Measurements from ENCODE around the gene CCDC78. TPM values are rescaled to one million over a fixed set of nuclear protein-coding genes. Genes with fewer than 3 reads are reported as not detected.
A peak's percentile ranks its signal among the peaks of the same experiment; 100 is the strongest.

CCDC78 gene
- total RNA-seq, 1 experiment from 2014 or later: 20.2 TPM

- ATAC-seq: no peak
- DNase-seq (ENCODE audit: low spot score): no peak
- POLR2A ChIA-PET: interaction anchor here (0.6 kb wide), 1 partner anchor 39 kb away, joined by 3 read pairs; no protein-coding TSS in a partner anchor
Measured at GRCh38 chr16:747978-748746, 21.9 kb upstream of the CCDC78 start.

GRCh38 chr16:746637-747036 is 20.4 kb upstream of the CCDC78 start:
- Mint-ChIP-seq H3K9me3 (no peaks in the 10 kb centered on the region), H3K27ac (no peak overlapping the region), H3K4me1 (peaks cover 16% of the 10 kb centered on the region), H3K27me3 (ENCODE audit: low read depth) (no peaks in the 10 kb centered on the region), H3K4me3 (no peak overlapping the region), H3K36me3 (no peaks in the 10 kb centered on the region)
- CTCF ChIA-PET: no interaction called here
- ATAC-seq (no peak), DNase-seq (ENCODE audit: low spot score) (no peak)
- no peak for TF ChIP-seq ZNF671 (CRISPR knock-in tag; IDR thresholded peaks at IDR 0.05)
- no peak for TF ChIP-seq ELF4 (CRISPR knock-in tag; IDR thresholded peaks at IDR 0.05; ENCODE audit: low read depth)
- TF ChIP-seq USF2 (CRISPR knock-in tag; IDR thresholded peaks at IDR 0.05): no peak
- no peak for TF ChIP-seq NFE2L1 (CRISPR knock-in tag; IDR thresholded peaks at IDR 0.05)
- TF ChIP-seq, protein P1, sequence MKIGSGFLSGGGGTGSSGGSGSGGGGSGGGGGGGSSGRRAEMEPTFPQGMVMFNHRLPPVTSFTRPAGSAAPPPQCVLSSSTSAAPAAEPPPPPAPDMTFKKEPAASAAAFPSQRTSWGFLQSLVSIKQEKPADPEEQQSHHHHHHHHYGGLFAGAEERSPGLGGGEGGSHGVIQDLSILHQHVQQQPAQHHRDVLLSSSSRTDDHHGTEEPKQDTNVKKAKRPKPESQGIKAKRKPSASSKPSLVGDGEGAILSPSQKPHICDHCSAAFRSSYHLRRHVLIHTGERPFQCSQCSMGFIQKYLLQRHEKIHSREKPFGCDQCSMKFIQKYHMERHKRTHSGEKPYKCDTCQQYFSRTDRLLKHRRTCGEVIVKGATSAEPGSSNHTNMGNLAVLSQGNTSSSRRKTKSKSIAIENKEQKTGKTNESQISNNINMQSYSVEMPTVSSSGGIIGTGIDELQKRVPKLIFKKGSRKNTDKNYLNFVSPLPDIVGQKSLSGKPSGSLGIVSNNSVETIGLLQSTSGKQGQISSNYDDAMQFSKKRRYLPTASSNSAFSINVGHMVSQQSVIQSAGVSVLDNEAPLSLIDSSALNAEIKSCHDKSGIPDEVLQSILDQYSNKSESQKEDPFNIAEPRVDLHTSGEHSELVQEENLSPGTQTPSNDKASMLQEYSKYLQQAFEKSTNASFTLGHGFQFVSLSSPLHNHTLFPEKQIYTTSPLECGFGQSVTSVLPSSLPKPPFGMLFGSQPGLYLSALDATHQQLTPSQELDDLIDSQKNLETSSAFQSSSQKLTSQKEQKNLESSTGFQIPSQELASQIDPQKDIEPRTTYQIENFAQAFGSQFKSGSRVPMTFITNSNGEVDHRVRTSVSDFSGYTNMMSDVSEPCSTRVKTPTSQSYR (CRISPR knock-in tag; IDR thresholded peaks at IDR 0.05): no peak
- TF ChIP-seq, protein P2, sequence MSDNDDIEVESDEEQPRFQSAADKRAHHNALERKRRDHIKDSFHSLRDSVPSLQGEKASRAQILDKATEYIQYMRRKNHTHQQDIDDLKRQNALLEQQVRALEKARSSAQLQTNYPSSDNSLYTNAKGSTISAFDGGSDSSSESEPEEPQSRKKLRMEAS (CRISPR knock-in tag; IDR thresholded peaks at IDR 0.05): no peak
- TF ChIP-seq SMAD4 (CRISPR knock-in tag; IDR thresholded peaks at IDR 0.05): no peak
- no peak for TF ChIP-seq ESRRA (CRISPR knock-in tag; IDR thresholded peaks at IDR 0.05; ENCODE audit: borderline replicate concordance)
- no peak for TF ChIP-seq RORB (CRISPR knock-in tag; IDR thresholded peaks at IDR 0.05)
- no peak for TF ChIP-seq ZNF219 (CRISPR knock-in tag; IDR thresholded peaks at IDR 0.05; ENCODE audit: borderline replicate concordance)
- TF ChIP-seq, protein P3, sequence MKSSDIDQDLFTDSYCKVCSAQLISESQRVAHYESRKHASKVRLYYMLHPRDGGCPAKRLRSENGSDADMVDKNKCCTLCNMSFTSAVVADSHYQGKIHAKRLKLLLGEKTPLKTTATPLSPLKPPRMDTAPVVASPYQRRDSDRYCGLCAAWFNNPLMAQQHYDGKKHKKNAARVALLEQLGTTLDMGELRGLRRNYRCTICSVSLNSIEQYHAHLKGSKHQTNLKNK (CRISPR knock-in tag; IDR thresholded peaks at IDR 0.05): no peak
- TF ChIP-seq TEAD1 (CRISPR knock-in tag; IDR thresholded peaks at IDR 0.05): no peak
- no peak for TF ChIP-seq MXD4 (CRISPR knock-in tag; IDR thresholded peaks at IDR 0.05; ENCODE audit: borderline replicate concordance)
- POLR2A ChIA-PET: no interaction called here

More at GRCh38 chr16:747978-748746, 21.9 kb upstream of the CCDC78 start:
- Mint-ChIP-seq H3K9me3 (no peaks in the 10 kb centered on the region), H3K36me3 (no peaks in the 10 kb centered on the region), H3K4me3 (no peak overlapping the region), H3K4me1 (peaks cover 29% of the 10 kb centered on the region), H3K27ac (no peak overlapping the region; the same call in 1 of the 2 replicates), H3K27me3 (ENCODE audit: low read depth) (no peaks in the 10 kb centered on the region)
- TF ChIP-seq ZNF121 (CRISPR knock-in tag; IDR thresholded peaks at IDR 0.05): peak; percentile 44; the same call in 1 of the 2 replicates
- TF ChIP-seq NFATC4 (CRISPR knock-in tag; IDR thresholded peaks at IDR 0.05): no peak
- TF ChIP-seq, protein P4, sequence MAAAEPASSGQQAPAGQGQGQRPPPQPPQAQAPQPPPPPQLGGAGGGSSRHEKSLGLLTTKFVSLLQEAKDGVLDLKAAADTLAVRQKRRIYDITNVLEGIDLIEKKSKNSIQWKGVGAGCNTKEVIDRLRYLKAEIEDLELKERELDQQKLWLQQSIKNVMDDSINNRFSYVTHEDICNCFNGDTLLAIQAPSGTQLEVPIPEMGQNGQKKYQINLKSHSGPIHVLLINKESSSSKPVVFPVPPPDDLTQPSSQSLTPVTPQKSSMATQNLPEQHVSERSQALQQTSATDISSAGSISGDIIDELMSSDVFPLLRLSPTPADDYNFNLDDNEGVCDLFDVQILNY (CRISPR knock-in tag; IDR thresholded peaks at IDR 0.05): no peak
- TF ChIP-seq FOXK1 (CRISPR knock-in tag; IDR thresholded peaks at IDR 0.05): no peak
- CTCF ChIA-PET: no interaction called here

DNA sequence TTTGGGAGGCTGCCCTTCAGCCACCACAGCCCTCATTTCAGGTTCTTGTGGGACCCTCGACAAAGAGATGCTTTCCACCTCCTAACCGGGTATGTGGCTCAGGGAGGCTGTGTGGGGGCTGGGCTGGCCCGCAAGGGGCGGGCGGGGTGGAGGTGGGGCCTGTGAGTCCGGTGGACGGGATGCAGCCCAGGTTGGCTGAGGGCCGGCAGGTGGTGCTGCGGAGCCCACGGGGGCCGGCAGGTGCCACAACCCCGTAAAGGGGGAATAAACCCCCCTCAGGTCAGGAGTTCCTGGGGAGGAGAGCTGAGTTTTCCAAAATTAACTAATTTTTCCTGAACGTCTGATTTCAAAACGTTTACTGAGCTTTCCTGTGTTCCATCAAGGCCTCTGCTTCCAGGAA is 19.5 kb upstream of the CCDC78 start:
- no peaks in the 10 kb centered on the region for H3K36me3 Mint-ChIP-seq
- peaks cover 7% of the 10 kb centered on the region for H3K4me1 Mint-ChIP-seq
- H3K27ac Mint-ChIP-seq: no peak overlapping the region
- POLR2A ChIA-PET: no interaction called here
- H3K27me3 Mint-ChIP-seq (ENCODE audit: low read depth): no peaks in the 10 kb centered on the region
- TF ChIP-seq MXD4 (CRISPR knock-in tag; IDR thresholded peaks at IDR 0.05; ENCODE audit: borderline replicate concordance): no peak
- TF ChIP-seq, protein P5, sequence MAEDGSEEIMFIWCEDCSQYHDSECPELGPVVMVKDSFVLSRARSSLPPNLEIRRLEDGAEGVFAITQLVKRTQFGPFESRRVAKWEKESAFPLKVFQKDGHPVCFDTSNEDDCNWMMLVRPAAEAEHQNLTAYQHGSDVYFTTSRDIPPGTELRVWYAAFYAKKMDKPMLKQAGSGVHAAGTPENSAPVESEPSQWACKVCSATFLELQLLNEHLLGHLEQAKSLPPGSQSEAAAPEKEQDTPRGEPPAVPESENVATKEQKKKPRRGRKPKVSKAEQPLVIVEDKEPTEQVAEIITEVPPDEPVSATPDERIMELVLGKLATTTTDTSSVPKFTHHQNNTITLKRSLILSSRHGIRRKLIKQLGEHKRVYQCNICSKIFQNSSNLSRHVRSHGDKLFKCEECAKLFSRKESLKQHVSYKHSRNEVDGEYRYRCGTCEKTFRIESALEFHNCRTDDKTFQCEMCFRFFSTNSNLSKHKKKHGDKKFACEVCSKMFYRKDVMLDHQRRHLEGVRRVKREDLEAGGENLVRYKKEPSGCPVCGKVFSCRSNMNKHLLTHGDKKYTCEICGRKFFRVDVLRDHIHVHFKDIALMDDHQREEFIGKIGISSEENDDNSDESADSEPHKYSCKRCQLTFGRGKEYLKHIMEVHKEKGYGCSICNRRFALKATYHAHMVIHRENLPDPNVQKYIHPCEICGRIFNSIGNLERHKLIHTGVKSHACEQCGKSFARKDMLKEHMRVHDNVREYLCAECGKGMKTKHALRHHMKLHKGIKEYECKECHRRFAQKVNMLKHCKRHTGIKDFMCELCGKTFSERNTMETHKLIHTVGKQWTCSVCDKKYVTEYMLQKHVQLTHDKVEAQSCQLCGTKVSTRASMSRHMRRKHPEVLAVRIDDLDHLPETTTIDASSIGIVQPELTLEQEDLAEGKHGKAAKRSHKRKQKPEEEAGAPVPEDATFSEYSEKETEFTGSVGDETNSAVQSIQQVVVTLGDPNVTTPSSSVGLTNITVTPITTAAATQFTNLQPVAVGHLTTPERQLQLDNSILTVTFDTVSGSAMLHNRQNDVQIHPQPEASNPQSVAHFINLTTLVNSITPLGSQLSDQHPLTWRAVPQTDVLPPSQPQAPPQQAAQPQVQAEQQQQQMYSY (CRISPR knock-in tag; IDR thresholded peaks at IDR 0.05): 0 out of 2 replicates have a peak, but pooled peaks have one; percentile 17
- H3K9me3 Mint-ChIP-seq: no peaks in the 10 kb centered on the region
- H3K4me3 Mint-ChIP-seq: no peak overlapping the region
- CTCF ChIA-PET: interaction anchor here (0.6 to 1.8 kb wide), 5 partner anchors 14 to 1770 kb away, joined by 3 to 18 read pairs (median 10); partner anchors contain the start of genes CHTF18, METRN and RPUSD1
- peak; percentile 87 for ATAC-seq
- DNase-seq (ENCODE audit: low spot score): peak; percentile 90

Measured in WTC11 (cell line).